Measurements from ENCODE around the gene SUGCT. TPM values are rescaled to one million over a fixed set of nuclear protein-coding genes. Genes with fewer than 3 reads are reported as not detected.

The SUGCT gene
- total and polyA plus RNA-seq, 2 of the 8 experiments (the other 6 are each of a cell fraction or from before 2014, with no cell fraction given): 2.8 to 5.4 TPM

GRCh38 chr7:40870108-40870507 is 735.3 kb downstream of the SUGCT start:
- Histone ChIP-seq H3K79me1 (ENCODE audit: low read depth, low read length) (no peaks in the 10 kb centered on the region), H3K14ac (ENCODE audit: insufficient read length) (no peak overlapping the region), H3K23ac (ENCODE audit: insufficient read length) (no peak overlapping the region), H3K36me3 (ENCODE audit: control insufficient read depth in 2 of 4, insufficient read depth in 4 of 4, low read length in 3 of 4) (no peaks in the 10 kb centered on the region), H3K4me2 (ENCODE audit: insufficient read depth in 1 of 2, low read depth in 2 of 2, low read length in 2 of 2) (no peak overlapping the region), H3K9ac (replicated peaks in 1 of 4; ENCODE audit: extremely low read depth in 1 of 4, low read depth in 3 of 4, low read length in 3 of 4) (no peak overlapping the region), H4K5ac (ENCODE audit: insufficient read length, low read depth, low read length) (no peak overlapping the region), H3K23me2 (ENCODE audit: low read depth, low read length) (no peaks in the 10 kb centered on the region), H3K56ac (replicated peaks; ENCODE audit: insufficient read length, low read depth, low read length) (no peak overlapping the region), H4K8ac (ENCODE audit: extremely low read depth, insufficient read depth, low read length) (no peak overlapping the region), H3K27ac (ENCODE audit: low read depth, low read length) (no peak overlapping the region), H2BK12ac (ENCODE audit: low read depth, low read length) (no peak overlapping the region), H2BK15ac (ENCODE audit: low read length) (no peak overlapping the region), H2BK20ac (ENCODE audit: low read length) (no peak overlapping the region), H2AFZ (ENCODE audit: low read length) (no peak overlapping the region), H3K4me3 (ENCODE audit: extremely low read depth in 1 of 4, insufficient read depth in 2 of 4, low read depth in 3 of 4, low read length in 4 of 4) (no peak overlapping the region), H2AK5ac (ENCODE audit: low read depth, low read length) (no peak overlapping the region), H4K91ac (replicated peaks; ENCODE audit: insufficient read length, low read length) (no peak overlapping the region), H3K9me3 (ENCODE audit: insufficient read depth in 2 of 2, low read depth in 1 of 2, low read length in 1 of 2) (peaks cover 4 to 6% of the 10 kb centered on the region in 2 experiments; a peak in 2 of 4 replicates), H3K4ac (replicated peaks; ENCODE audit: insufficient read length, low read depth, low read length) (no peak overlapping the region), H2BK5ac (ENCODE audit: low read depth, low read length) (no peak overlapping the region), H3K18ac (ENCODE audit: extremely low read depth, low read length) (no peak overlapping the region), H2BK120ac (replicated peaks; ENCODE audit: low read depth, low read length) (no peak overlapping the region), H3K27me3 (replicated peaks in 1 of 4; ENCODE audit: control insufficient read depth in 3 of 4, extremely low read depth in 1 of 4, insufficient read depth in 3 of 4, low read length in 3 of 4) (no peaks in the 10 kb centered on the region), H4K20me1 (replicated peaks in 1 of 2; ENCODE audit: control insufficient read depth in 1 of 2, insufficient read depth in 2 of 2, low read length in 2 of 2) (no peaks in the 10 kb centered on the region), H3K4me1 (replicated peaks in 1 of 4; ENCODE audit: control insufficient read depth in 3 of 4, insufficient read depth in 4 of 4, low read length in 3 of 4) (peaks cover 0 to 5% (median 0%) of the 10 kb centered on the region in 4 experiments; a peak in 2 of 7 replicates), H3K79me2 (ENCODE audit: control insufficient read depth in 1 of 2, insufficient read depth in 2 of 2, low read length in 2 of 2) (no peaks in the 10 kb centered on the region)
- ChIA-PET CTCF (ENCODE audit: partially characterized antibody) (no interaction called here), POLR2A (ENCODE audit: partially characterized antibody) (no interaction called here)
- DNase-seq (ENCODE audit: low read depth in 1 of 2, low spot score in 2 of 2) (no peak), FAIRE-seq (no peak)
- peak; percentile 63; the same call in 1 of the 2 replicates for TF ChIP-seq TEAD4 (IDR thresholded peaks at IDR 0.05; ENCODE audit: low read depth, low read length)
- TF ChIP-seq SP2 (IDR thresholded peaks at IDR 0.05; ENCODE audit: low read length): no peak
